GM12892 (cell line): Measurements from ENCODE around the gene PABPN1.

Experiments
- DNase-seq: peaks from one replicate; pipeline ENCODE4 v3.0.0; 2011; ENCODE audit not compliant: insufficient read length
- FAIRE-seq: peaks from 2 replicates; lab custom pipeline; 2011; peaks lifted over from hg19 to GRCh38; lab: Jason Lieb, UNC
- POLR2A ChIP-seq: IDR thresholded peaks from 2 replicates; pipeline ENCODE4 v1.6.1; 2011; ENCODE audit warnings: low read depth, low read length, control low read depth
- POLR2AphosphoS5 ChIP-seq: IDR thresholded peaks from 2 replicates; pipeline ENCODE4 v1.6.1; 2011; ENCODE audit warnings: low read depth, low read length, control low read depth
- TAF1 ChIP-seq: IDR thresholded peaks from 2 replicates; pipeline ENCODE4 v1.6.1; 2011; ENCODE audit warnings: low read depth, mild to moderate bottlenecking, control low read depth, low read length, borderline replicate concordance

The PABPN1 gene

DNA sequence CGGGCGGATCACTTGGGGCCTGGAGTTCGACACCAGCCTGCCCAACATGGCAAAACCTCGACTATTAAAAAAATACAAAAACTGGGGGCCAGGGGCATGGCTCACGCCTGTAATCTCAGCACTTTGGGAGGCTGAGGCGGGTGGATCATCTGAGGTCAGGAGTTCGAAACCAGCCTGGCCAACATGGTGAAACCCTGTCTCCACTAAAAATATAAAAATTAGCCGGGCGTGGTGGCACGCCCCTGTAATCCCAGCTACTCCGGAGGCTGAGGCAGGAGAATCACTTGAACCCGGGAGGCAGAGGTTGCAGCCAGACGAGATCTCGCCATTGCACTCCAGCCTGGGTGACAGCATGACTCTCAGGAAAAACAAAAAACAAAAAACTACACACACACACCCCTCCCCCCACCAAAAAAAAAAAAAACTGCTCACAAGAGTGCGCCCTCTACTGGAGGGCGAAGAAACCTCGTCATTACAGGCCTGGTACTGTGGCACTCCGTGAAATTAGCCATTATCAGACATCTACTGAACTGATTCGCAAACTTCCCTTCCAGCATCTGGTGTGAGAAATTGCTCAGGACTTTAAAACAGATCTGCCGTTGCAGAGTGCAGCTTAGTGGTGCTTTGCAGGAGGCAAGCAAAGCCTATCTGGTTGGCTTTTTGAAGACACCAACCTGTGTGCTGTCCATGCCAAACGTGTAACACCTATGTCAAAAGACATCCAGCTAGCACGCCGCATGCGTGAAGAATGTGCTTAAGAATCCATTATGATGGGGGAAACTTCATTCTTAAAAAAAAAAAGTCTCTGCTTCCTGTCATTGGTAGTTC lies 26.3 kb upstream of the PABPN1 start:
- TF ChIP-seq TAF1 = no peak
- DNase-seq (no peak), FAIRE-seq (peak; percentile 30)

DNA sequence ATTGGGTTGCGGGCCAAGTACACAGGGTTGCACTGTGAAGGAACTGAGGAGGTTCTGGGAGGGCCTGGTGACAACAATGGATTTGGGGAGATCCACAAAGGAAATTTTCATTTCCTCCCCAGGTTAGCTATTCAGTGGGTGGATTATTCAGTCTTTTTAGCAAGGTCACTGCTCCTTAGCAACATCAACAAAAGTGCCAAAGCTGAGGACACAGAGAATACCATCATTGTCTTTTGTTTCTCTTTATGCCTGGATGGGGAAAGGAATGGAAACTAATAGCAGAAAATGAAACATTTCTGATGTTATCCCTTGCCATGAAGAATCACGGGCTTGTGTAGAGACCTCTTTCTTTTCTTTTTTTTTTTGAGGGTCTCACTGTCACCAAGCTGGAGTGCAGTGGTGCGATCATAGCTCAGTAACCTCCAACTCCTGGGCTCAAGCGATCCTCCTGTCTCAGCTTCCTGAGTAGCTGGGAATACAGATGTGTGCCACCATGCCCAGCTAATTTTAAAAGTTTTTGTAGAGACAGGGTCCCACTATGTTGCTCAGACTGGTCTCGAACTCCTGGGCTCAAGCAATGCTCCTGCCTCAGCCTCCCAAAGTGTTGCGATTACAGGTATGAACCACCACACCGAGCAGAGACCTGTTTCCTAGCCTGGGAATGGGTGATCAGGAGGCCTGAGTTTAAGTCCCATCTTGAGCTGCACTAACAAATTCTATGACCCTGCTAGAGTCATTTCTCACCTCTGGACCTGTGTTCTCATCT lies 25.1 kb upstream of the PABPN1 start:
- no peak for FAIRE-seq

DNA sequence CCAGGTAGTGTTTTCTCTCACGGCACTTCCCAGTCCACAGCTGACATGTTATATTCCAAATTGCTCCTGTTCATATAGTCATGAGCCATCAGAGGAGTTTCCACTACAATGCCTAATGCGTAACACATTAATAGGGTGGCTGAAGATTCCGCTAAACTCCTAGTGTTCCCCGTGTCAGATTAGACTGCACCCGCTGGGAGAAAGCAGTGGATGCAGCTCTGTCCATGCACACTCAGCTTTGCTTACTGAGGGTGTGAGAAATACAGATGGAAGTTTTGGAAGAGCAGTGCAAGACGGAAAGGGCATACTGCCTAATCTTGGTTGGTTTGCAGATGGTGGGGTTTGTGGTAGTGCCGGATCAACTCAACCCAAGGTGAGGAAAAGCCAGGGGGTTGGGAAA lies 24.2 kb upstream of the PABPN1 start:
- DNase-seq = no peak

More for the DNA sequence above, 25.1 kb upstream of the PABPN1 start:
- TF ChIP-seq TAF1 (no peak), POLR2AphosphoS5 (no peak), POLR2A (no peak)
- DNase-seq = no peak

DNA sequence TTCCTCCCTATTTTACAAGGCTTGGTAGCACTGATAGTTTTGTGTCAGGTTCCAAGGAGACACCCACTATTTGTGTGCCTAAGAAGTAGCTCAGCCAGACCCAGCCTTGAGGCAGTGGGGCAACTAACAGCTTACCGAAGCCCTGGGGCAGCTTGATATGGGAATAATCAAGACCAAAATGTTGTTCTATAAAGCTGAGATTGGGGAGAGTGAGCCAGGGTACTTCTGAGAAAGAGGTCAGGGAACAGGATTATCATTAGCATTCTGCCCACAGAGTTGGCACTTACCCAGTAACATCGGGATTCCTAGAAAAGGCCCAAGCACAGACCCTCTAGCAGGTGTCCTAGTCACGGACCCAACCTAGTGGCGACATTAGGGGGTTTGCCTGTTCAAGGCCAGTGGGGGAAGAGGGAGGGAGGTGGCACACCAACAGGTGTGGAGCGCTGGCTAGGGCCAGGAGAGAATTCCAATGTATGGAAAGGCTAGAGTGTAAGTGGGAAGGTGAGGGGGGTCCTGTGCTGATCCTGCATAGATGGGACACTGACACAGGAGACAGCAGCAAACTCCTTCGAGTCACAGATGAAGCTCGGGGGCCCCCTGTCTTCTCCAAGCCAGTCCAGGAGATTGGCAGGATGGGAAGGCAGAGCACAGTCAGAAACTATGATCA lies 23.5 kb upstream of the PABPN1 start:
- no peak for FAIRE-seq
- TF ChIP-seq POLR2A (no peak), POLR2AphosphoS5 (no peak), TAF1 (no peak)
- DNase-seq = no peak

More for the DNA sequence above, 24.2 kb upstream of the PABPN1 start:
- FAIRE-seq = no peak
- no peak for TF ChIP-seq TAF1
- no peak for TF ChIP-seq POLR2AphosphoS5
- TF ChIP-seq POLR2A = no peak

DNA sequence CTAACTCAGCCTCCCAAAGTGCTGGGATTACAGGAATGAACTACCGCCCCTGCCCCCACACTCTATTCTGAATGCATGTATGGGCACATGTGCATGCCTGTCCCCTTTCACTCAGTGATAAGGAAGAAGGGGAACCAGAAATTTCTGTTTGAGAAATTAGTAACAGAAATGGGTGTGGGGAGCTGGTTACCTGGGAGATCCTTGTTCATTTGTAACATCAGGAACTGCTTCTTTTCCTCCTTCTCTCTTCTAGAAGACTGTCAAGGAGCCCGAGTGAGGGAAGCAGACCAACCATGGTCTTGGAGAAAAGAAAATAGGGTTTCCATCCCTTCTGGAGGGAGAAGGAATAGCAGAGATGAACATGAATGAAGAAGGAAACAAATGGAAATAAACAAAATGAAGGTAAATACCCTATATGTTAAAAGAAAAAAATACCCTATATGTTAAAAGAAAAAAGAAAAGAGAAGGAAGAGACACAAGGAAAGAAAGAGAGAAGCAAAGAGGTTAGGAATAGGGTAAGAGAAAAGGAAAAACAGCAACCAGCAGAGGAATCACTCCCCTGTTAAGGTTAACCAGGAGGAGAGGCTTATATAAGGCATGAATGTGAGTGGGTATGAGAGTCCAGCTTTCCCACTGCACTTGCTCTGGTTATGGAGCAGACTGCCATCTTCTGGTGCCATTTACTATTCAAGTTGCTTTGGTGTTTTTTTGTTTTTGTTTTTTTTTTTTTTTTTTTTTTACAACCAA lies 21.9 kb upstream of the PABPN1 start:
- no peak for FAIRE-seq
- DNase-seq = no peak
- TF ChIP-seq POLR2AphosphoS5 (no peak), TAF1 (no peak), POLR2A (no peak)

DNA sequence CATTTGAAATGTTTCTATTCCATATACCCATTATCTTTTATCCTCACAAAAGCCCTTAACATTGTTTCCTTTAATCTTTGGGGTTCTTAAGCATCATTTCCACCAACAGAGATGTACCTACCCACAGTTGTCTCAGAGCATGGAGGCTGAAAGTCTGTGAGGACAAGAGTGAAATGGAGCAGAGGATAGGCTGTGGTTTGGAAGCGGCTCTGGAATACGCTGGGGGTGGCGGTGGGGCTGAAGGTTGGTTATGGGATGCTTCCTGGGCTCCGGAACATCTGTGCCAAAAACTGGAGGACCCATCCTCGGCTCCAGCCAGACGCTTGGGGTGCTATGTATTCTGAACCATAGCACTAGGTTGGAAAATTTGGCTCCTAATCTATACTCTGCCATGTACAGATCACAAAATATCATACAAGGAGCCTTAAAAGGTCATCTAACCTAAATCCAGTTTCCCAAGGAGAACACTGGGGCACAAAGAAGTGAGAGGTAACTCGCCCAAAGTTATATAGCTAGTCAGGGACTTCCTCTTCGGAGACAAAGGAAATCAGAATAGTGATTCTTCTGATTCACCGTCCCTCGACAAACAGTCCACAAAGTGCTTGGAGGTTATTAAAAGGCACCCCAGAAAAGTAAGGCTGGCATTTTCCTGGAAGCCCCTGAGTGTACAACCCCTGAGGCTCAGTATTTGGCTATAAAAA lies 21.1 kb upstream of the PABPN1 start:
- DNase-seq (no peak), FAIRE-seq (no peak)
- no peak for TF ChIP-seq POLR2A
- TF ChIP-seq TAF1 = no peak
- TF ChIP-seq POLR2AphosphoS5 = no peak

DNA sequence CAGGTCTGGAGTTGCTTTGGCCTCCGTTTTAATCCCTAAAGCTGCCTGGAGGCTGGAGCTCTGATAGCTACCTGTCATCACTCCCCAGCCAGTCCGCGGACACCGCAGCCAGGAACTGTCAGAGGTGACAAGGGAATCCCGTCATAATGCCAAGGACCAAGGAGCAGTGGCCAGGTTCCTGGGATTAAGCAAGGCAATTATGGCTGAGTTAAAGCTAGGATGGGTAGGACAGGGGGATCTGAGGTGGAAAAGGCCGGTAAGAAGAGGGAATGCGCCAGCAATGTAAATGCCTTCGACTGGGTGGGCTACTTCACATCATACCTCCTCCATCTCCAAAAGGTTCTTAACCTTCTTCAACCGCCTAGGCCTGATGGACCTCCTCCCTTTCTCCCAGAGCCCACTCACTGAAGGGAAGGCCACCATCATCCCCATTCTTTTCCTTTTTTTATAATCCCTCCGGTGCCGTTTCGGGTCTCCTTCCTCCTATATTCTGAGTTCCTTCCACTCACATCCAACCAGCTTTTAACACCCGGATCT lies 20.5 kb upstream of the PABPN1 start:
- no peak for FAIRE-seq
- TF ChIP-seq TAF1 (no peak), POLR2AphosphoS5 (0 out of 2 replicates have a peak, but pooled peaks have one; percentile 42)
- DNase-seq = no peak

DNA sequence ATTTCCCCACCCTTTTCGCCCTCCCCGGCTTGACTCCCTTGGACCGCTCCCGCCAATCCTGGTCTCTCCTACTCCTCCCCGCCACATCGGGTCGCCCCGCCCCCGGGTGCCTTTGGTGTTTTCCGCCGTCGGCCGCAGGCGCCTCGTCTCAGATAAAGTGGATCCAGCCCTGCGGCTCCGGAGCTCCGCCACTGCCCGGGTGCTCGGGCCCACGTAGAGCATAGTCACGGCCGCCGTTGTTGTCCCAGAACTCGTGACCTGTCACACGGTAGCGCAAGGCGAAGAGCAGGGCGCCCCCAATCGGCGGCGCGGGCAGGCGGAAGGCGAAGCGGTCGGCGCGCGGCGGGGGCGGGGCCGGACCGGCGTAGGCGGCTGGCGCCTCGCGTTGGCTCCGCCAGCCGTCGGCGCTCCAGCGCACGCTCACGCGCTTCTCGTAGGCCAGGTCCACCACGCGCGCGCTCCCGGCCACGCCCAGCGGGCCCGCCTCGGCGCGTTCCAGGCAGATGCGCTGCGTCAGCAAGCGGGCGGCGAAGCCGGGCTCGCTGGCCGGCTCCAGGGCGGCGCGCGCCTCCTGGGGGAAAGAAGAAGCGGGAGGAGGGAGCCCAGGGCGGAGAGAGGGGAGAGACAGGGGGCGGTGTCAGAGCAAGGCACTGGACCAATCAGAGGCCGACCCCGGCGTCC lies 19.8 kb upstream of the PABPN1 start:
- DNase-seq = peak; percentile 96
- peak; percentile 91 for FAIRE-seq
- TF ChIP-seq POLR2AphosphoS5 = no peak
- peak; percentile 57; the same call in 1 of the 2 replicates for TF ChIP-seq TAF1

DNA sequence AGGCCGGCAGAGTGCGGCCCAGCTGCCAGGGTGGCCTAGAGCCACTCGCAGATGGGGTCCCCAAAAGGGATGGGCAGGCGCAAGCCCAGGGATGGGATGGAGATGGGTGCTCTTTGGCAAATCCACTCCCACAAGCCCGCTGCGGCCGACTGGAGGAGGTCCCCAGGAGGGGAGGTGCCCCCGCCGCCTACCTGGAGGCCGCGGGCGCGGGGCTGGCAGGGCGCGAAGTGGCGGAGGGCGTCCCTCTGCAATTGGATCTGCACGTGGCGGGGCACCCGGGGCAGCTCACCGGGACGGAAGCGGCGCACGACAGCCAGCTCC lies 19.3 kb upstream of the PABPN1 start:
- TF ChIP-seq POLR2A = peak; percentile 56; the same call in 1 of the 2 replicates
- 0 out of 2 replicates have a peak, but pooled peaks have one; percentile 33 for TF ChIP-seq TAF1
- TF ChIP-seq POLR2AphosphoS5 = 0 out of 2 replicates have a peak, but pooled peaks have one; percentile 51
- DNase-seq (no peak), FAIRE-seq (no peak)
